Common myeloid progenitor, CD34-positive (primary cell): ENCODE measurements around the gene TRIM74.
A peak's percentile ranks its signal among the peaks of the same experiment; 100 is the strongest.
"Not testable (repeated sequence)": the region's sequence is repeated elsewhere in the genome, so short reads cannot be mapped to it uniquely, and the experiment has no call there.

Experiments used
- CTCF ChIA-PET: fragments of 350-600 bp; sonication (Branson Sonifier 250); formaldehyde crosslinking; loops from one replicate; lab custom pipeline; 2021; ENCODE audit warnings: antibody characterized with exemption; lab: Charles Lee
- POLR2A ChIA-PET: fragments of 350-600 bp; sonication (Branson Sonifier 250); formaldehyde crosslinking; loops from one replicate; lab custom pipeline; 2021; ENCODE audit warnings: antibody characterized with exemption; lab: Charles Lee
- DNase-seq, 3 donors: peaks; one replicate each; pipeline versions ENCODE4 v3.0.0 to v3.0.0-alpha.2; 2013
- H3K27ac ChIP-seq, 2 experiments: 1 replicate in 1 of 2; 2 replicates in 1 of 2; pipeline ENCODE4 v1.7.0; 2013; ENCODE audit warnings: inconsistent platforms in 2 of 2, low read length in 2 of 2, mild to moderate bottlenecking in 2 of 2, low read depth in 1 of 2, moderate library complexity in 1 of 2; ENCODE audit not compliant: severe bottlenecking in 2 of 2, insufficient read depth in 1 of 2, poor library complexity in 1 of 2
- H3K27me3 ChIP-seq, 5 experiments: replicated peaks in 2 of 5; 1 replicate in 3 of 5; 2 replicates in 2 of 5; pipeline versions ENCODE4 v1.6.1 to v1.7.0; 2013; ENCODE audit warnings: low read length in 4 of 5, mild to moderate bottlenecking in 2 of 5, moderate library complexity in 2 of 5, inconsistent platforms in 1 of 5; ENCODE audit not compliant: insufficient read depth in 5 of 5, control insufficient read depth in 4 of 5
- H3K36me3 ChIP-seq, 4 experiments: 1 replicate in 2 of 4; 2 replicates in 2 of 4; pipeline versions ENCODE4 v1.6.1 to v1.7.0; 2013; ENCODE audit warnings: low read length in 3 of 4, control low read depth in 1 of 4, mild to moderate bottlenecking in 1 of 4; ENCODE audit not compliant: control insufficient read depth in 4 of 4, insufficient read depth in 4 of 4
- H3K4me1 ChIP-seq, 4 experiments: 1 replicate in 3 of 4; 2 replicates in 1 of 4; pipeline versions ENCODE4 v1.6.1 to v1.7.1; 2013; ENCODE audit warnings: low read length in 3 of 4, mild to moderate bottlenecking in 3 of 4, control low read depth in 1 of 4, inconsistent platforms in 1 of 4, moderate library complexity in 1 of 4; ENCODE audit not compliant: control insufficient read depth in 4 of 4, insufficient read depth in 4 of 4; ENCODE audit errors: control extremely low read depth in 1 of 4
- H3K4me3 ChIP-seq, 7 experiments: 1 replicate in 4 of 7; 2 replicates in 3 of 7; pipeline versions ENCODE4 v1.5.1 to v1.7.0; 2013; ENCODE audit warnings: mild to moderate bottlenecking in 7 of 7, low read length in 6 of 7, moderate library complexity in 6 of 7, inconsistent platforms in 2 of 7, low read depth in 2 of 7, control low read depth in 1 of 7; ENCODE audit not compliant: insufficient read depth in 4 of 7, control insufficient read depth in 1 of 7; ENCODE audit errors: extremely low read depth in 1 of 7
- H3K9me3 ChIP-seq, 5 experiments: 1 replicate in 4 of 5; 2 replicates in 1 of 5; pipeline versions ENCODE4 v1.6.1 to v1.7.1; 2013; ENCODE audit warnings: low read length in 4 of 5, mild to moderate bottlenecking in 2 of 5, inconsistent platforms in 1 of 5, low read depth in 1 of 5, moderate library complexity in 1 of 5; ENCODE audit not compliant: control insufficient read depth in 4 of 5, insufficient read depth in 2 of 5; ENCODE audit errors: control extremely low read depth in 1 of 5
- WGBS: methylation state at CpG from one replicate; pipeline ENCODE4 v1.1.5; 2013; ENCODE audit not compliant: insufficient coverage; 5-methylcytosine and 5-hydroxymethylcytosine counted together

Gene TRIM74

DNA sequence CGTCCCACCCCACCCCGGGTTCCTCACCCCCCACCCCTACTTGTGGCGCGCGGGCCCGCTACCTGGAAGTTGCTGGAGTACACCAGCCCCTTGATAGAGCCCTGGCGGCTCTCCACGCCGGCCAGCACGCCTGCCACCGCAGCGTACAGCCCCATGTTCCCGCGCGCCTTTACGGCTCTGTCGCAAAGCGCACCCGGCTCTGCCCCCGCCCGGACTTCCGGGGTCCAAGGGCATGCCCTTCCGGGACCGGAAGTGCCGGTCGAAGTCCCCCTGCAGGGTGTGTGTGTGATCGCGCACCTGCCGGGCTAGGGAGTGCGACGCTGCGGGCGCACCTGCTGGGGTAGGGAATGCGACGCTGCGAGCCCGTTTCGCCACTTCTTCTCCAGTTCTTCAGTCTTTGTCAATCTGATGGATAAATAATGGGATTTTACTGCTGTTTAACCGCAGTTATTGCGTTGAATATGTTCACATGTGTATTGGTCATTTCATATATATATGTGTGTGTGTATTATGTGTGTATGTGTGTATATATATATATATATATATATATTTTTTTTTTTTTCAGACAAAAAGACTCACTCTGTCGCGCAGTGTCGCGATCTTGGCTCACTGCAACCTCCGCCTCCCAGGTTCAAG is 14.6 kb downstream of the TRIM74 start:
- H3K27me3 ChIP-seq, H3K9me3 ChIP-seq, POLR2A ChIA-PET, H3K27ac ChIP-seq, CTCF ChIA-PET, H3K4me1 ChIP-seq, H3K36me3 ChIP-seq, DNase-seq: not testable (repeated sequence)
- no CpG with 5 or more reads among the region's 45 CpGs for WGBS
- H3K4me3 ChIP-seq, result peak overlapping the region in 1 of 7 experiments; percentile 52

GRCh38 chr7:72953901-72954562 is 15.2 kb downstream of the TRIM74 start:
- no CpG with 5 or more reads among the region's 43 CpGs for WGBS
- H3K36me3 ChIP-seq, H3K9me3 ChIP-seq, H3K27ac ChIP-seq, H3K4me1 ChIP-seq, CTCF ChIA-PET, DNase-seq, H3K27me3 ChIP-seq, POLR2A ChIA-PET: not testable (repeated sequence)
- H3K4me3 ChIP-seq, result peak overlapping the region in 3 of 7 experiments; percentile 42 to 54 (median 51)

GRCh38 chr7:72950432-72950831 is 18.8 kb downstream of the TRIM74 start:
- H3K4me3 ChIP-seq, POLR2A ChIA-PET, H3K27me3 ChIP-seq, H3K9me3 ChIP-seq, H3K27ac ChIP-seq, CTCF ChIA-PET, H3K4me1 ChIP-seq, DNase-seq: not testable (repeated sequence)
- H3K36me3 ChIP-seq, result peaks cover 0 to 20% (median 6%) of the 10 kb centered on the region in 4 experiments
- no CpG with 5 or more reads among the region's 6 CpGs for WGBS

GRCh38 chr7:72949686-72950085 is 19.6 kb downstream of the TRIM74 start:
- POLR2A ChIA-PET, DNase-seq: not testable (repeated sequence)

GRCh38 chr7:72949276-72949675 is 20.0 kb downstream of the TRIM74 start:
- WGBS, result no CpG with 5 or more reads among the region's 9 CpGs

More at GRCh38 chr7:72949686-72950085, 19.6 kb downstream of the TRIM74 start:
- H3K4me1 ChIP-seq, H3K27ac ChIP-seq, H3K4me3 ChIP-seq, CTCF ChIA-PET, H3K9me3 ChIP-seq, H3K27me3 ChIP-seq: not testable (repeated sequence)
- no CpG with 5 or more reads among the region's 6 CpGs for WGBS
- H3K36me3 ChIP-seq, result peaks cover 0 to 20% (median 6%) of the 10 kb centered on the region in 4 experiments

DNA sequence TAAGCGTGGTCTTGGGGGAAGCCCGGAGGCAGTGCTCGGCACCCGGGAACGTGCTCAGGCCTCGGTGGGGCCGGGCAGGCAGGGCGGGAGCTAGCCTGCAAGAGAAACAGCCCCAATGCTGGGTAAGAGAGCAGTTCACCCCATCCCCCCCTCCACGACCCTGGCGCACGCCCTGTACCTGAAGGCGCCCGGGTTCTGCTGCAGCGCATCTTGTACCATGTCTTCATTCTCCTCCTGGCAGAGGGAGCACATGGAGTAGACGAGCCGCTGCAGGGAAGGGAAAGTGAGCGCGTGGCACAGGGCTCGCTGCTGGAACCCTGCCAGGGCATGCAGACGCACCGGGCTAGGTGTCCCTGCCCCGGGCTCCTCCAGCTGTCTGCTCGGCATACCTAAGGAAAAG is 20.6 kb downstream of the TRIM74 start:
- H3K27ac ChIP-seq, H3K27me3 ChIP-seq, CTCF ChIA-PET, H3K4me1 ChIP-seq, H3K9me3 ChIP-seq, DNase-seq, H3K4me3 ChIP-seq, POLR2A ChIA-PET: not testable (repeated sequence)
- WGBS, result 96% methylated on average over 4 of the region's 23 CpGs
- H3K36me3 ChIP-seq, result peaks cover 0 to 20% (median 6%) of the 10 kb centered on the region in 4 experiments

More at GRCh38 chr7:72949276-72949675, 20.0 kb downstream of the TRIM74 start:
- H3K4me1 ChIP-seq, H3K27ac ChIP-seq, H3K4me3 ChIP-seq, POLR2A ChIA-PET, DNase-seq, CTCF ChIA-PET, H3K9me3 ChIP-seq, H3K27me3 ChIP-seq: not testable (repeated sequence)
- peaks cover 0 to 20% (median 6%) of the 10 kb centered on the region in 4 experiments for H3K36me3 ChIP-seq

- DNase-seq, H3K27me3 ChIP-seq, CTCF ChIA-PET, H3K27ac ChIP-seq, H3K9me3 ChIP-seq, H3K4me3 ChIP-seq, H3K4me1 ChIP-seq, POLR2A ChIA-PET: not testable (repeated sequence)
- WGBS, result 95% methylated on average over 3 of the region's 22 CpGs
- peaks cover 0 to 20% (median 6%) of the 10 kb centered on the region in 4 experiments for H3K36me3 ChIP-seq
Observed at GRCh38 chr7:72946130-72946745, 23.0 kb downstream of the TRIM74 start.
